ENCODE data around the gene RNPEP.

Gene RNPEP

DNA sequence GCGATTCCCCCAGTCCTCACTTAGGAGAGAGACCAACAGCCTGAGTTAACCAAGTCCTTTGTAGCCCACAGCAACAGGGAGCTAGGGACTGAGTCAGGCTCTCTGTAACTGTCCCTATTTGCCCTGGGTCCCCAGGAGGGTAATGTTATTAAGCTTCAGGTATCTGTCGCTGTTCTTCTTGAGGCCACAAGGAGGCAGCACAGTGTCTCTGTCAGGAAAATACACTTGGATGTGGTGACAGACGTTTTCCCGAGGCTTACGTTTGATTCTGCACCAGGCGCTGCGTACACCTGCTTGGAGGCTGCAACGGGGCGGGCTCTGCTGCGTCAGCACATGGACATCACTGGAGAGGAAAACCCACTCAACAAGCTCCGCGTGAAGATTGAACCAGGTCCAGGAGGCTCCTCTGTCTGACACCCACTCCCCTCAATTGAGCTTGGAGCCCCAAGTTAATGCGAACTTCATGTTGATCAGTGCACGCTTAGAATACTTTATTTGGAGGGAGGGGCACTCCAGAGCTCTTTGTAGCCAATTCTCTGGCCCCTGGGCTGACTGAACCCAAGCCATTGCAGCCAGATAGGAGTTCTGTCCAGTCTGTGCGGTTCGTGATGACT, 17.3 kb downstream of the RNPEP start:
- Histone ChIP-seq H3K4me3 (ENCODE audit: low read length) (no peak overlapping the region), H3K9me3 (ENCODE audit: control insufficient read depth, low read length) (no peaks in the 10 kb centered on the region), H3K9ac (ENCODE audit: low read length) (no peak overlapping the region), H3K36me3 (ENCODE audit: control insufficient read depth, insufficient read depth, low read length, severe bottlenecking) (peaks cover 74% of the 10 kb centered on the region), H3K4me1 (ENCODE audit: control insufficient read depth, insufficient read depth, low read length) (peaks cover 4% of the 10 kb centered on the region), H3K27me3 (replicated peaks; ENCODE audit: control insufficient read depth, insufficient read depth, low read length) (no peaks in the 10 kb centered on the region)
- peak; percentile 75 for DNase-seq (ENCODE audit: low read depth)

DNA sequence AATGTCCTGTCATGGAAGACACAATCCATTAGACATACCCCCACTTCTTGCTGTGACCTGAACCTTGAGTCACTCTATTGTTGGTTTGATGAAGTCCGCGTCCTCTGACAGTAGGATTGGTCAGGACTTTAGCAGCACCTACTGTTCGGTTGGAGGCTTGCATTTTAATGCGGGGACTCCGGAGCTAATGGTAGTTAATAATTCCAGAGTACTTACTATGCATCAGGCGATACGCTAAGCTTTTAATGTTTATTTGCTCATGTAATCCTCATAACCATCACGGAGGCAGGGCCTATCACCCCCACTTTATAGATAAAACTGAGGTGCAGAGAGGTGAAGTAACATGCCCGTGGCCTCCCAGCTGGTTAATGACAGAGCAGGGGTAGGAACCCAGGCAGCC, 20.1 kb downstream of the RNPEP start:
- no peak for DNase-seq (ENCODE audit: low read depth)
- peaks cover 19% of the 10 kb centered on the region for H3K4me1 ChIP-seq (ENCODE audit: control insufficient read depth, insufficient read depth, low read length)
- H3K9me3 ChIP-seq (ENCODE audit: control insufficient read depth, low read length), result no peaks in the 10 kb centered on the region
- no peak overlapping the region for H3K4me3 ChIP-seq (ENCODE audit: low read length)
- no peaks in the 10 kb centered on the region for H3K27me3 ChIP-seq (replicated peaks; ENCODE audit: control insufficient read depth, insufficient read depth, low read length)
- H3K36me3 ChIP-seq (ENCODE audit: control insufficient read depth, insufficient read depth, low read length, severe bottlenecking), result peaks cover 58% of the 10 kb centered on the region
- H3K9ac ChIP-seq (ENCODE audit: low read length), result no peak overlapping the region

DNA sequence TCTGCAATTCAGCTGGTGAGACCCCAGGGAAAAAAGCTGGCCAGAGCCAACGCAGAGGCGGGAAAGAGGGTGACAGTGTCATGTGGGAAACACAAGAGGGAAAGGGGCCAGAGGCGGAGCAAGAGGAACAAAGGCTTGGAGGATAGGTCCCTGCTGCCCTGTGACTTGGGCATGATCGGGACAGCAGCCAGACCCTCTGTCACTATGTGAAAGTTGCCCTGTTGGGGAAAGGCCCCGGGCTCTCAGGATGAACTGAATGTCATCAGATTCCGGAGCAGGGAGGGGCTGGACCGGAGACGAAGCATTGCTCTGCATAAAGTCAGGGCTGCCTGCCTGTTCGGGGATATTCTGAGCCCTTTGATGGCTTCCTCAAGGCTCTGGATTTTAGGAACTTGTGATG, 22.3 kb downstream of the RNPEP start:
- Histone ChIP-seq H3K4me3 (ENCODE audit: low read length) (no peak overlapping the region), H3K9me3 (ENCODE audit: control insufficient read depth, low read length) (no peaks in the 10 kb centered on the region), H3K9ac (ENCODE audit: low read length) (no peak overlapping the region), H3K36me3 (ENCODE audit: control insufficient read depth, insufficient read depth, low read length, severe bottlenecking) (peaks cover 52% of the 10 kb centered on the region), H3K27me3 (replicated peaks; ENCODE audit: control insufficient read depth, insufficient read depth, low read length) (no peaks in the 10 kb centered on the region), H3K4me1 (ENCODE audit: control insufficient read depth, insufficient read depth, low read length) (peaks cover 19% of the 10 kb centered on the region)
- no peak for DNase-seq (ENCODE audit: low read depth)

DNA sequence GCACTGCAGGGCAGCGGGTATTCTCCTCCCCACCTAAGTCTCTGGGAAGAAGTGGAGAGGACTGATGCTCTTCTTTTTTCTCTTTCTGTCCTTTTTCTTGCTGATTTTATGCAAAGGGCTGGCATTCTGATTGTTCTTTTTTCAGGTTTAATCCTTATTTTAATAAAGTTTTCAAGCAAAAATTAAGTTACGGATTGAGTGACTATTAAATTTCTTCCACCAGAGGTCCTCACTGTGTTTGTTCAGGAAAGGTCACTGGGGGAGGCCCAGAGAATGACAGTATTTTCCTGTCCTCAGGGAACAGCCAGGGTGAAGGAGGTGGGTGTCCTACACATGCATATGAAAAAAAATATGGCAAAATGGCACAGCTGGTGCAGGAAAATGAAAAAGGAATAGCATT, 23.5 kb downstream of the RNPEP start:
- Histone ChIP-seq H3K9me3 (ENCODE audit: control insufficient read depth, low read length) (no peaks in the 10 kb centered on the region), H3K27me3 (replicated peaks; ENCODE audit: control insufficient read depth, insufficient read depth, low read length) (peaks cover 5% of the 10 kb centered on the region), H3K4me3 (ENCODE audit: low read length) (no peak overlapping the region), H3K4me1 (ENCODE audit: control insufficient read depth, insufficient read depth, low read length) (peaks cover 19% of the 10 kb centered on the region), H3K36me3 (ENCODE audit: control insufficient read depth, insufficient read depth, low read length, severe bottlenecking) (peaks cover 42% of the 10 kb centered on the region), H3K9ac (ENCODE audit: low read length) (no peak overlapping the region)
- DNase-seq (ENCODE audit: low read depth), result peak; percentile 55

DNA sequence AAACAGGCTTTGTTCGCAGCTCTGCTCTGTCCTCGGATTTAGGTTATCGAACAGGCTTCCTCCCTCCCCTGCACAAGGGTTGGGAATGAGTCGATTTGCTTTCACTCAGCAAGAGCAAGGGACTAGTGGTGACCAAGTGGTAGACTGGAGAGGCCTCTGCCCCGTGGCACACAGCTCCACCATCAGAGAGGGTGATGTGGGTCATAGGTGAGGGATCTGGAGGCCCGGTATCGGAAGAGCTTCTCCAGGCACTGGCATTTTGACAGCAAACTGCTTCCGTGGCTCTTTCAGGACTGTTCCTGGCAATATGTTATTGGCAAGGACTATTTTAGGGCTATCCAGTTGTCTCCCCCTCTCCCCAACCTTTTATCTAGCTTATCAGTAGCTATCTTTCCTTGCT, 24.9 kb downstream of the RNPEP start:
- H3K9me3 ChIP-seq (ENCODE audit: control insufficient read depth, low read length), result no peaks in the 10 kb centered on the region
- no peak for DNase-seq (ENCODE audit: low read depth)
- H3K4me3 ChIP-seq (ENCODE audit: low read length), result no peak overlapping the region
- H3K4me1 ChIP-seq (ENCODE audit: control insufficient read depth, insufficient read depth, low read length), result peaks cover 19% of the 10 kb centered on the region
- H3K36me3 ChIP-seq (ENCODE audit: control insufficient read depth, insufficient read depth, low read length, severe bottlenecking), result peaks cover 32% of the 10 kb centered on the region
- peaks cover 7% of the 10 kb centered on the region for H3K27me3 ChIP-seq (replicated peaks; ENCODE audit: control insufficient read depth, insufficient read depth, low read length)
- H3K9ac ChIP-seq (ENCODE audit: low read length), result no peak overlapping the region

DNA sequence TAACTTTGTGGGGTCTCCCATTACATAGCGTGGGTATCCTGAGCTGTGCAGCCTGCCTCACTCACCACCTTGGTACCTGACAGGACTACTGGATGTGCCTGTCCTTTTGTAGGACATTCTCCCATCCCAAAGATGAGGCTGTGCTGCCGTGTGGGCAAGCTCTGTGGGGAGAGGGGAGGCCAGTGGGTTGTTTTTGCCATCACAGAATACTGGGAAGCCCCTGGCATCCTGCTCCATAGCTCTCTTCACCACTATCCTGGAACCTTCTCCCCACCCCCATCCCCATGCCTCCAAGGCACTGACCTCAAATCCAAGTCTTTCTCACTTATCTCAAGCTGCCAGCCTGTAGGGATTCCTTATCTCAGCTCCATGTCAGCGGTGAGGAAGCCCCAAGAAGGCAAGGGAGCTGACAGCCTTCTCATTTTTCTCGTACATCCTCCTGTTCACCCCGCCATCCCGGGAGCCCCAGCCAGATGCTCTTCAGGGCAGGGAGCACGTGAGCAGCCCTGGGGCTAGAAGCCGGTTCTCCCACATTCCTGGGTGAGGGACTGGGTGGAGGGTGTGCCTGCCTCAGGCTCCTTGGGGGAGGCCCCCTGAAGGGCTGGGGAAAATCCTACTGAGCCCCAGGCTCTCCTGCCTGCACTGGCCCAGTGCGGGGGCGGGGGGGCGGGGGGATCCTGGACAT, 25.5 kb downstream of the RNPEP start:
- Histone ChIP-seq H3K9me3 (ENCODE audit: control insufficient read depth, low read length) (no peaks in the 10 kb centered on the region), H3K36me3 (ENCODE audit: control insufficient read depth, insufficient read depth, low read length, severe bottlenecking) (peaks cover 26% of the 10 kb centered on the region), H3K4me3 (ENCODE audit: low read length) (no peak overlapping the region), H3K27me3 (replicated peaks; ENCODE audit: control insufficient read depth, insufficient read depth, low read length) (peaks cover 7% of the 10 kb centered on the region), H3K4me1 (ENCODE audit: control insufficient read depth, insufficient read depth, low read length) (peaks cover 19% of the 10 kb centered on the region), H3K9ac (ENCODE audit: low read length) (no peak overlapping the region)
- DNase-seq (ENCODE audit: low read depth), result peak; percentile 62

DNA sequence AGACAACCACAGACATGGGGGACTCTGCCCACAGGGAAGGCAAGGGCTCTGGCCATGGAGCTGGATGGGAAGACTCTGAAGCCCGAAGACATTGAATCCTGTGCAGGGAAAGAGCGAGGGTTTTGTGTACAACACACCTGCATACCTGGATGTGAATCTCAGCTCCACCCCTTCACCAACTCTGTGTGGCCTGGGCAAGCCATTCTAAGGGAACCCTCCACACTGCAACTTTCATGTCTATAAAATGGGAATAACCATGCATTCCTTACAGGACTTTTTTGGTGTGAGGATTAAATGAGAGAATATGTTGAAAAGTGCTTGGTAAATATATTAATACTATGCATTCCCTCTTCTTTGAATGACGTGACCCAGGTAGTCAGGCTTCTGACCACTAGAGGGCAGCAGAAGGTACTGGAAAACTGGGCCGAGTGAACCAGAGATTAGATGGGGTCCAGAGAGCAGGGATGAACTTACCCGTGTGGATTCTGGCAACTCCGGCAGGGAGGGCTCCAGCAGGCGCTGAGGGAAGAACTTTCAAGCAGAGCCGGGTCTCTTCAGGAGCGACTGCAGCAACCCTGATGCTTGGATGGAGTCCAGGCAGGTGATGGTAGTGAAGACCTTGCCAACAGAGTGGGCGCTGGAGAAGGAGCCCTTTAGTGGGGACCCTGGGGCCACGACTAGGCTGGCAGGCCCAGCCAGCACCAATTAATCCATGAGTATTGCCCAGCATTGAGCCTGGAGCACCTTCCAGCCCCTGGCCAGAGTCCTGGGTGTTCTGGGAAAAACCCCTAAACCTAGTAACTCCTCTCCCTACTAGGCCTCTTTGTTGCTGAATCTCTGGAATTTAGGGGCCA, 27.1 kb downstream of the RNPEP start:
- Histone ChIP-seq H3K9ac (ENCODE audit: low read length) (no peak overlapping the region), H3K9me3 (ENCODE audit: control insufficient read depth, low read length) (no peaks in the 10 kb centered on the region), H3K27me3 (replicated peaks; ENCODE audit: control insufficient read depth, insufficient read depth, low read length) (peaks cover 7% of the 10 kb centered on the region), H3K4me3 (ENCODE audit: low read length) (no peak overlapping the region), H3K36me3 (ENCODE audit: control insufficient read depth, insufficient read depth, low read length, severe bottlenecking) (peaks cover 10% of the 10 kb centered on the region), H3K4me1 (ENCODE audit: control insufficient read depth, insufficient read depth, low read length) (peaks cover 15% of the 10 kb centered on the region)
- peak; percentile 93 for DNase-seq (ENCODE audit: low read depth)

DNA sequence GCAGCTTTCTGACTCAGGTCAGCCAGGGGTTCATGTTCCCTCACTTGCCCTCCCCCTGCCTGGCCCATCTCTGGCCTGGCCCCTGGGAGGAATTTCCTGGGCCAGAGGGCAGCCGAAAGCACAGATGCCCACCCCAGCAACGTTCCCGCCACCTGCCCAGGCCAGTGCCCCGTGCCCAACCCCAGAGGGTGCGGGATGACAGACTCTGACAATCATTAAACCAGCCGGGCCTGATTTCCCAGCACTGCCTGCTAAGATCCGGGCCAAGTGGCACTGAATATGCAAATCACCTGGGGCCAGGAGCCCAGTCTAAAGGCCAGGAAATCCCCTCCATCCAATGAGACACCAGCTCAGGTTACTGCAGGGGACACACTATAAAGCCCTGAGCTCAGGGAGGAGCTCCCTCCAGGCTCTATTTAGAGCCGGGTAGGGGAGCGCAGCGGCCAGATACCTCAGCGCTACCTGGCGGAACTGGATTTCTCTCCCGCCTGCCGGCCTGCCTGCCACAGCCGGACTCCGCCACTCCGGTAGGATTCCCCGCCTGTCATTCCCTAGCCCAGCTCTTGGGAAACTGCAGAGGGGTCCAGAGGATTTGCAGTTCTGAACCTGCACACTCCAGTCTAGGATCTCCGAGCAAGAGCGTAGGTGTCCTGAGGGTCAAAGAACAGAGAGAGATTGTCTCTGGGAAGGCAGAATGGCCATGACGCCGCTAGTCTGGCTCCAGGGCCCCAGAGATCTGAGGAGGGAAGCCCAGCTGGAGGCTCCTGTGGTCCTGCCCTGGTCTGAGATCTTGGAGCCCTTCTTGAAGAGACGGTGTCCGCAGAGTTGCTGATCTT, 27.9 kb downstream of the RNPEP start, which contains the start of gene ELF3:
Gene ELF3 (plus strand): TSS at position 408 of the 836 bp plus-strand sequence. CDS start 550 bp downstream, outside the sequence.
- no peak within 1 kb of the TSS for H3K4me3 ChIP-seq (ENCODE audit: low read length)

DNA sequence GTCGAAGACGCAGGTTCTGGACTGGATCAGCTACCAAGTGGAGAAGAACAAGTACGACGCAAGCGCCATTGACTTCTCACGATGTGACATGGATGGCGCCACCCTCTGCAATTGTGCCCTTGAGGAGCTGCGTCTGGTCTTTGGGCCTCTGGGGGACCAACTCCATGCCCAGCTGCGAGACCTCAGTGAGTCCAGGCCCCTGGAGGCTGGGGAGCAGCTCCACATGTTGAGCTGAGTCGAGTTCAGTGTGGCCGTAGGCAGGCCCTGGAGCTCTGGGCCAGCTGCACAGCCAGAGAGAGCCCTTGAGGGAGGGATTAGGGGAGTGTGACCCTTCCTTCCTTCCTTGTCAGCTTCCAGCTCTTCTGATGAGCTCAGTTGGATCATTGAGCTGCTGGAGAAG, 29.5 kb downstream of the RNPEP start:
- Histone ChIP-seq H3K36me3 (ENCODE audit: control insufficient read depth, insufficient read depth, low read length, severe bottlenecking) (no peaks in the 10 kb centered on the region), H3K4me1 (ENCODE audit: control insufficient read depth, insufficient read depth, low read length) (no peaks in the 10 kb centered on the region), H3K4me3 (ENCODE audit: low read length) (no peak overlapping the region), H3K27me3 (replicated peaks; ENCODE audit: control insufficient read depth, insufficient read depth, low read length) (peaks cover 7% of the 10 kb centered on the region), H3K9ac (ENCODE audit: low read length) (no peak overlapping the region), H3K9me3 (ENCODE audit: control insufficient read depth, low read length) (no peaks in the 10 kb centered on the region)
- DNase-seq (ENCODE audit: low read depth), result no peak

More for the DNA sequence above, 27.9 kb downstream of the RNPEP start, which contains the start of gene ELF3:
- peaks cover 2% of the 10 kb centered on the region for H3K36me3 ChIP-seq (ENCODE audit: control insufficient read depth, insufficient read depth, low read length, severe bottlenecking)
- H3K4me1 ChIP-seq (ENCODE audit: control insufficient read depth, insufficient read depth, low read length), result peaks cover 9% of the 10 kb centered on the region
- no peak within 1 kb of the TSS for H3K9ac ChIP-seq (ENCODE audit: low read length)
- H3K27me3 ChIP-seq (replicated peaks; ENCODE audit: control insufficient read depth, insufficient read depth, low read length), result peaks cover 7% of the 10 kb centered on the region
- no peaks in the 10 kb centered on the region for H3K9me3 ChIP-seq (ENCODE audit: control insufficient read depth, low read length)
- no peak for DNase-seq (ENCODE audit: low read depth)

DNA sequence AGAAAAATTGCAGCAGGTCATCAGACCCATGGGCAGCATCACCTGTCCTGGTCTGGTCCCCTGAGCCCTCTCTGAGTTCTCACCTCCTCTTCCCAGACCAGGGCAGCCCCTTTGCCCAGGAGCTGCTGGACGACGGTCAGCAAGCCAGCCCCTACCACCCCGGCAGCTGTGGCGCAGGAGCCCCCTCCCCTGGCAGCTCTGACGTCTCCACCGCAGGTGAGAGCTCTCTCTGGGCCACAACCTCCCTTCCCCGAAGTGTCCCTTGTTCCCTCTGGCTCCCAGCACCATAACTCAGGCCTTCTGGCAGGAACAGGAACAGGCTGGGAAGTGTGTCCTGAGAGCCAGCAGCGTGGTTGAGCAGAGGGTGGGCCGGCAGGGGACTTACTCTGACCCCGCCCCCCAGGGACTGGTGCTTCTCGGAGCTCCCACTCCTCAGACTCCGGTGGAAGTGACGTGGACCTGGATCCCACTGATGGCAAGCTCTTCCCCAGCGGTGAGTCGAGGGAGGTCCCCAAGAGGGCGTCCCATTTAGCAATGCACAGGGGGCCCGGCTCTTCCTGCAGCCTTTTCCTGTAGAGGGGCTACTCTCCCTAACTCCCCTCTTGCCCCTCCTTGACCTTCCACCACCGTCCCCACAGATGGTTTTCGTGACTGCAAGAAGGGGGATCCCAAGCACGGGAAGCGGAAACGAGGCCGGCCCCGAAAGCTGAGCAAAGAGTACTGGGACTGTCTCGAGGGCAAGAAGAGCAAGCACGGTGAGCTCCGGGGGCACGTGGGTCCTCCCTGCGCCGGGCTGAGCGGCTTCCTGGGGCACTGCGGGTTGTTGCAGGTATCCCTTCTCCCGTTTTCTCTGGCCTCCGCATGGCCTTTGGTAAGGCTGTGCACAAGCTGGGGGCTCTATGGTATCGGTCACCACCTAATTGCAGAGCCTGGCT, 30.4 kb downstream of the RNPEP start:
- Histone ChIP-seq H3K9ac (ENCODE audit: low read length) (no peak overlapping the region), H3K4me3 (ENCODE audit: low read length) (no peak overlapping the region), H3K36me3 (ENCODE audit: control insufficient read depth, insufficient read depth, low read length, severe bottlenecking) (no peaks in the 10 kb centered on the region), H3K4me1 (ENCODE audit: control insufficient read depth, insufficient read depth, low read length) (no peaks in the 10 kb centered on the region), H3K9me3 (ENCODE audit: control insufficient read depth, low read length) (no peaks in the 10 kb centered on the region), H3K27me3 (replicated peaks; ENCODE audit: control insufficient read depth, insufficient read depth, low read length) (peaks cover 7% of the 10 kb centered on the region)
- DNase-seq (ENCODE audit: low read depth), result no peak
